GM12864 (cell line): ENCODE data around the gene TYMS.

Experiments used
- DNase-seq: peaks from one replicate; pipeline ENCODE4 v3.0.0-alpha.2; 2011; ENCODE audit warnings: low read depth
- H3K4me3 ChIP-seq: 2 replicates; pipeline ENCODE4 v1.5.1; 2011; ENCODE audit warnings: mild to moderate bottlenecking, low read depth, low read length, control low read depth
- TF ChIP-seq, protein P1 (sequence below): IDR thresholded peaks from 2 replicates; pipeline ENCODE4 v1.5.1; 2011; ENCODE audit warnings: low read depth, mild to moderate bottlenecking, moderate library complexity, low read length, control low read depth, inconsistent platforms; ENCODE audit errors: missing control alignments

Gene TYMS

DNA sequence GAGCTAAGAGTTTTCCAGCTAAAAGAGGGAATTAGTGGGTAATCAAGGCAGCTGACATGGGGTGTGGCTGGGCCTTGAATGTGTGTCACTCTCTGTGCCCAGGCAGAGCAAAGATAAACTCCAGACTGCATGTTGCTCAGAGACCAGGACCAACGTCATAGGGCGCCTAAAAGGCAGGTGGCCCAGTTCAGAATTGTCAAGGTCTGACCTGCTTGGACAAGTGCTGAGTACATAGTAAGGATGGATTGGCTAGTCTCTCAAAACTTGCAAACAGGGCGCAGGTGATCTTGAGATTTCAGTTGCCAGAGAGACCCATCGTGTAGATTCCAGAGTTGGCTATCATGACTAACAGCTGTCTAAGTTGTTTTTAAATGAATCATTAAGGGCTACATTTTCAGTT lies 41.7 kb upstream of the TYMS start:
- no peak for DNase-seq
- TF ChIP-seq, protein P1, sequence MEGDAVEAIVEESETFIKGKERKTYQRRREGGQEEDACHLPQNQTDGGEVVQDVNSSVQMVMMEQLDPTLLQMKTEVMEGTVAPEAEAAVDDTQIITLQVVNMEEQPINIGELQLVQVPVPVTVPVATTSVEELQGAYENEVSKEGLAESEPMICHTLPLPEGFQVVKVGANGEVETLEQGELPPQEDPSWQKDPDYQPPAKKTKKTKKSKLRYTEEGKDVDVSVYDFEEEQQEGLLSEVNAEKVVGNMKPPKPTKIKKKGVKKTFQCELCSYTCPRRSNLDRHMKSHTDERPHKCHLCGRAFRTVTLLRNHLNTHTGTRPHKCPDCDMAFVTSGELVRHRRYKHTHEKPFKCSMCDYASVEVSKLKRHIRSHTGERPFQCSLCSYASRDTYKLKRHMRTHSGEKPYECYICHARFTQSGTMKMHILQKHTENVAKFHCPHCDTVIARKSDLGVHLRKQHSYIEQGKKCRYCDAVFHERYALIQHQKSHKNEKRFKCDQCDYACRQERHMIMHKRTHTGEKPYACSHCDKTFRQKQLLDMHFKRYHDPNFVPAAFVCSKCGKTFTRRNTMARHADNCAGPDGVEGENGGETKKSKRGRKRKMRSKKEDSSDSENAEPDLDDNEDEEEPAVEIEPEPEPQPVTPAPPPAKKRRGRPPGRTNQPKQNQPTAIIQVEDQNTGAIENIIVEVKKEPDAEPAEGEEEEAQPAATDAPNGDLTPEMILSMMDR, result no peak
- H3K4me3 ChIP-seq, result no peak overlapping the region

DNA sequence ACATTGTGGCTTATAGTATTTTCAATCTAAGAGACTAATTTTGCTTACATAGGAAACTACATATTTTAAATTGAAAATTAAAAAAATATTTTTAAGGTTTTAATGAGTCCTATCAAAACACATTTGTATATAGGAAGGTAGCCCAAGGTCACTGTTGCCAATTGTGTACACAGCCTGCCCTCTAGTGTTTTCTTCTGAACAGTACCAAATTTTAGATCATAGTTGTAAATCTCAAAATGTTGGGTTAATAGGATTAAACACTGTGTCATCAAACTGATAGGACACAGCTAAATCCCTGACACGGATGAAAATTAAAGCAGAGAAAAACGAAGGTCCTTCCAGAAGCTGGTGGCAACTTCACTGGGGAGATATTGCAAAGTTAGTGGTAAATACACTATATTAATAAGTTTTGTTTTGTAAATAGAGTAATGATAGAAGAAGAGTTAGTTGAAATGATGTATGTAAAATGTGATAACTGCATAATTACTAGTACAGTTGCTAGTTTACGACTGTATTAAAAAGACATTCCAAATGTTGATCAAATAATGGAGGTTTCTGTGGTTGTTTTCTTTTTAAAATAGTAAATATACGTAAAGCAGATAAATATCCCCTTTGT lies 41.0 kb upstream of the TYMS start:
- no peak overlapping the region for H3K4me3 ChIP-seq
- TF ChIP-seq, protein P1, result peak; percentile 51
- DNase-seq, result peak; percentile 3

DNA sequence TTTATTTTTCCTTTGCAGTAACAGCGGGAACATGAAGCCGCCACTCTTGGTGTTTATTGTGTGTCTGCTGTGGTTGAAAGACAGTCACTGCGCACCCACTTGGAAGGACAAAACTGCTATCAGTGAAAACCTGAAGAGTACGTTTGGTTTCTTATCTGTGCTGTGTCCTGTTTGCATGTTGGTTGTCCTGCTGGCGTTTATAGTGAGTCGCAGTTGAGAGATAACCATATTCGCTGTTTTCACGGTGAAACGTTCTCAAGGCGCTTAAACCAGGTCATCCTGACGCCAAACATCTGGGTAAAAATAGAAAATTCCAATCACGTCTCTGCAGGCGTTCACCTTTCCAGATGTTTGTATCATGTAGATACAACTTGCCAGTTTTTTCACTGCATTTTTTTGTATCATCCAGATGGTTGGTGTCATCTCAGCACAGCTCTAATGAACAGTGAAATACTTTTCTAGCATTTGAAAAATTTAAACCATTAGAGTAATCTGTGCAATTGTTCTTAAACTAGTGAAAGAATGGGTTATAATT lies 39.4 kb upstream of the TYMS start:
- no peak for DNase-seq
- TF ChIP-seq, protein P1, result no peak
- H3K4me3 ChIP-seq, result no peak overlapping the region

DNA sequence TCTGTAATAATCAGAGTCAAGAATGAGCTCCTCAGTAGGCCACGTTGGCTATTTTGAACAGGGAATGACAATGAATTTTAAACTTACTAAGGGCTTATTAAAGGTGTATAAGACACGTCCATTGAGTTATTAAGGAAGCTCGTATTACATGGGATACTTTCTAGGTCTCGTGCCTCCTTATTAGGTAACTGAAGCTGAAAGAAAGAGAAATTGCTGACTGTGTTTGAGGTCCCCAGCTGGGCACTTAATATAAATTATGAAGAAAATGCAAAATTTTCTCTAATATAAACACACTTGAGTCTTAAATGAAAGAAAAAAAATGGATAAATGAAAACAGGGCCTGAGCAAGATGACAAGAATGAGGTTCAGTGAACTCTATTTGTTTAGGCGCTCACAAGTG lies 38.8 kb upstream of the TYMS start:
- no peak overlapping the region for H3K4me3 ChIP-seq
- DNase-seq, result no peak
- TF ChIP-seq, protein P1, result no peak

DNA sequence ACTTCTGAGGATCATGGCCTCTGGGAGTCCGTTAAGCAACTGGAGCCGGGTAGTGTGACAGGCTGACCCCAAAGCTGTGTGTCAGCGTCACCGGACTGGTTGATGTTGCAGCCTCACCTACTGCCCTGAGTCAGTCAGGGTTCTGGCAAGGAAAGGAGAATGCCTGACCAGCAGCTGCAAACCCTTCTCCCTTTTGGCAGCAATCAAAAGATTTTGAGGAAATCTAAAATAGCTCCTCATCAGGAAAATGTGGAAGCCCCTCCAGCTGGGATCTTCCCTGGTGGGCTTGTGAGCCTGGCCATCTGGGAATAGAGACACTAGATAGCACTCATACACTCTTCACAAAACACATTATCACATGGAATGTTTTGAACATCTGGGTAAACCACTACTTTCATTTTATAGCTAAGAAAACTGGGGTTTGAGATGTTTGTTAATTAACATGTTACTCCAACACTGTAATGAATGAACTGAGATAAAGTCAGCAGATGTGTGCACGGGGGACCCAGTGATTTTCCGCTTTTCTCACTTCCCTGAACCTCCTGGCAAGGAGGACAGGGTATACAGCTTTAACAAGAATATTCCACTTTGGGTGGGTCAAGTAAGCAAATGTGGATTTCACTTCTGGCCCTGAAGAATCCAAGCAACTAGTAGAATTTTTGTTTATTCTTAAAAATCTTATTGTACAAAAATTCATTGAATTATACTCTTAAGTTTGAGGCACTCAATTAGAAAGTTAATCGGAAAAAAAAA lies 36.0 kb upstream of the TYMS start:
- DNase-seq, result no peak
- TF ChIP-seq, protein P1, result no peak
- no peak overlapping the region for H3K4me3 ChIP-seq

DNA sequence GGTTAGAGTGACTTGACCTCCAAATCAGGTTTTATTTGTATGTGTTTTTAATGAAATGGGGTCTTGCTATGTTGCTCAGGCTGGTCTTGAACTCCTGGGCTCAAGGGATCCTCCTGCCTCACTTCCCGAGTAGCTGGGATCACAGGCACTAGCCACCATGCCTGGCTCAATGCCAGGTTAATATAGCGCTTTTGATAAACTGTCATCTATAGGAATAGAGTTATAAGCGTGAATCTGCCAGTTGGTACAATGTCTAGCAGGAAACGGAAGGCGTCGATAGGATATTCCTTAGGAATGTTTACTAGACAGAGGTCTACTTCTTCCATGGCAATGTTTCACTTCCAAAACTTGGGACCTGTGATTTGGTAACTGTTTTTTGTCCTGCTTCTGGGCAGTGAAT lies 35.2 kb upstream of the TYMS start:
- H3K4me3 ChIP-seq, result no peak overlapping the region
- TF ChIP-seq, protein P1, result no peak
- DNase-seq, result no peak
